ENCODE data around the gene CLIP1.
"Not testable (repeated sequence)": the region's sequence is repeated elsewhere in the genome, so short reads cannot be mapped to it uniquely, and the experiment has no call there.

CLIP1 gene

DNA sequence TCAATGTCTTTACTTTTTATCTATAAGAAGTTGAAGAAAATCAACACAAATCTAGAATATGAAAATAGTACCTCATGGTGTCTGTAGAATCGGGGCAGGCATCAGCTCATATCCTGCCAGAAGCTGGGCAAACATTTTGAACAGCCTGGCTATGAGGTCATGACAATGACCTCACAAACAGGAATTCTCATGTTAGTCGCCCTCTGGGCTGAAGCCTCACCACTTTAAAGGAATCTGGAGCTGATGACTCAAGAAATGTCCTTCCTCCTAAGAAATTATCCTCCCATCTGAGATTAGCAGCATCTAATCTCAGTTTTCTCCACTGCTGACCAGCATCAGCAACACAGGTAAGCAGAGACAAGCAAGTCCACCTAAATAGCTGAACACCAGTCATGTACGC lies 27.1 kb downstream of the CLIP1 start:
- no peak for DNase-seq (ENCODE audit: low spot score)

DNA sequence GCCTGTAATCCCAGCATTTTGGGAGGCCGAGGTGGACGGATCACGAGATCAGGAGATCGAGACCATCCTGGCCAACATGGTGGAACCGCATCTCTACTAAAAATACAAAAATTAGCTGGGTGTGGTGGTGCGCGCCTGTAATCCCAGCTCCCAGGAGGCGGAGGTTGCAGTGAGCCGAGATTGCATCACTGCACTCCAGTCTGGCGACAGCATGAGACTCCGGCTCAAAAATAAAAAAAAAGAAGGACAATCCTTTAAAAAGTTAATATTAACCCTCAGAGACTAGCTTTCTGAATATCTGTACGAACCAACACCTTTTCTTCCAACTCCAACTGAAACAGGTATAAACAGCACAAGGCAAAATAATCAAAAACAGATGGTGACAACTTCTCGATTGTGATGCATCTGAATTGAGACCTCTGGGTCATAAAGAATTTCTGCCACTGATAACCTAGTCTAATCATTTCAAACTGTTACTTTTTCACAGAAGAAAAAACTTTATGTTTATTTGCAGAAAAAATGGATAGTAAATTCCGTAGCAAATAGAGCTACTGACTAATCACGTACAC lies 27.8 kb downstream of the CLIP1 start:
- DNase-seq (ENCODE audit: low spot score), result no peak

DNA sequence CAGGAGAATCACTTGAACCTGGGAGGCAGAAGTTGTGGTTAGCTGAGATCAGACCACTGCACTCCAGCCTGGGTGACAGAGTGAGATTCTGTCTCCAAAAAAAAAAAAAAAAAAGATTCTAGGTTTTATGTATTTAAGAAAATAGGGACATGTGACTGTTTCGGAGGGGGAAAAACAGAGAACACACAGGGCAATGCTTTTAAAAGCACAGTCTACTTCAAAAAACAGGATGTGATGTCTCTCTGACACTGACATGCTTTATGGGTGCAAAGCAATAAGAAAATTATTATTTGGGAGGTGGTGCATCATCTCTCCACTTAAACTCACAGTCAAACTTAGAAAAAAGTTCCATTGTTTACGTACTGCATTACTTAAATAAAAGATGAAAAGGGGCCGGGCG lies 28.7 kb downstream of the CLIP1 start:
- no peak for DNase-seq (ENCODE audit: low spot score)

DNA sequence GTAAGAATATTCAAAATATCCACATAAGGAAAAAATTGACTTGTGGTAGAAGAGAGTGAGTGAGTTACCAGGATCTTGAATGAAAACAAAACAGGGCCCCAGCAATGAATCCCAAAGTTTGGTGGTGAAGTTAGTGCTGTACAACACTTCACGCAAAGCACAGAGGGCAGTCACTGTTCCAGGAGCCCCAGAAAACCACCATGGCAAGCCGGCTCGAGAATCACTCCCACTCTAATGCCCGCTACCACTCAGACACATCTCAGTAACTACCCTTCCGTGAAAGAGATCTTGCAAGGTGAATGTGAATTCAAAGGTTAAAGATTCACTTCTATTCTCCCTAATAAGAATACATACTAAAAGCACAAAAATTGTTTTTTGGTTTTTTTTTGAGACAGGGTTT lies 30.1 kb downstream of the CLIP1 start:
- no peak for DNase-seq (ENCODE audit: low spot score)

DNA sequence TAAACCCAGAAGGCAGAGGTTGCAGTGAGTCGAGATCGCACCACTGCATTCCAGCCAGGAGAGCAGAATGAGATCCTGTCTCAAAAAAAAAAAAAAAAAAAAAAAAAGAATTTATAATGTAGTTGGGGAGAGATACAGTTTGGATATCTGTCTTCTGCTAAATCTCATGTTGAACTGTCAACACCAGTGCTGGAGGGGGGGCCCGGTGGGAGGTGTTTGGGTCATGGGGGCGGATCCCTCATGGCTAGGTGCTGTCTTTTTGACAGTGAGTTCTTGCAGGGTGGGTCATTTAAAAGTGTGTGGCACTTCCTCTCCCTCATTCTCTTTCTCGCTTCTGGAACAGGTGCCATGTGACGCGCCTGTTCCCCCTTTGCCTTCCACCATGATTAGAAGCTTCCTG lies 32.8 kb downstream of the CLIP1 start:
- DNase-seq (ENCODE audit: low spot score), result no peak

DNA sequence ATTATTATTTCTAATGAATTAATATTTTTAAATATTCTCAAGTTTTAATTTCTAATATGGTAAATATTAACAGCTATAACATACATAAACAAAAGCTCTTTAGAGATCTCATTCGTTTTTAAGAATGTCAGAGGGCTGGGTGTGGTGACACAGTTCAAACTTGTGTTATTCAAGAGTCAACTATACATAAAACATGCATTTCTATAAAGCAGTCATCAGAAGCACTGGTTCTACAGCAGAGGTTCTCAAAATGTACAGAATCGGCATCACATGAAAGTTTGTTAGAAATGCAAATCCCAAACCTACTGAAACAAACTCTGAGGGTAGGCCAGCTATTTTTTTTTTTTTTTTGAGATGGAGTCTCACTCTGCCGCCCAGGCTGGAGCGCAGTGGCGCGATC lies 34.6 kb downstream of the CLIP1 start:
- no peak for DNase-seq (ENCODE audit: low spot score)

DNA sequence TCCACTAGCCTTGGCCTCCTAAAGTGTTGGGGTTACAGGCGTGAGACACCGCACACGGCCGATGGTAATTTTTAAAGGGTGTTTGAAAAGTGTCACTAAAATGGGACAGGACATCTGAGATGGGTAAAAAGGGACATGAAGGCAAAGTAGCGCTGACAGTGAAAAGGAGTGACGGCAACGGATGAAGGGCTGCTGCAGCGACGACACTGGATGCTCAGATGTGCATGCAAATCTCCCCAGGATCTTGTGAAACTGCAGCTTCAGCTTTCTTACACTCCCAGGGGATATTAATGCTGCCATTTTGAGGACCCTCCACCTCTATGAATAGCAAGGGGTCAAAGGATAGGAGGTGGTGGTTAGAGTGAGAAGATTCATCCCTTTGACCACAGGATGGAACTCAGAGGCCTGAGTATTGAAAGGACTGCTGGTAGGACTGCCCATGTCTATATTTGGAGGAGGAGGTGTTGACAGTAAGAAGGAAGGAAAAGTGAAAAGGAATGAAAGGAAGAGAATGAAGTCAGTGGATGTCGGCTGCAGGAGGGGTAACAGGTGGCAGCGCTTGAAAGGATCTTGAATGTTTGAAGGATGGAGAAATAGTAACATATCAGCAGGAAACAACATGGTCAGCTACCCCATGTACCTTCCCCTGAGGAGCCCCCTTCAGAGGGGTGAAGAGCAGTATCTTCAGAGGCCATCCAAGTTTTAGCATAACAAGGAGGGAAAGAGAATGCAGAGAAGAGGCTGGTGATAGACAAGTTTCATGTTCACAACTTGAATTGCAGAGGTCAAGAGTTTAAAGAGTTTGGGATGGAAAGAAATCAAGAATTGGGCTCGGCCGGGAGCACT lies 37.1 kb downstream of the CLIP1 start:
- DNase-seq (ENCODE audit: low spot score), result no peak

DNA sequence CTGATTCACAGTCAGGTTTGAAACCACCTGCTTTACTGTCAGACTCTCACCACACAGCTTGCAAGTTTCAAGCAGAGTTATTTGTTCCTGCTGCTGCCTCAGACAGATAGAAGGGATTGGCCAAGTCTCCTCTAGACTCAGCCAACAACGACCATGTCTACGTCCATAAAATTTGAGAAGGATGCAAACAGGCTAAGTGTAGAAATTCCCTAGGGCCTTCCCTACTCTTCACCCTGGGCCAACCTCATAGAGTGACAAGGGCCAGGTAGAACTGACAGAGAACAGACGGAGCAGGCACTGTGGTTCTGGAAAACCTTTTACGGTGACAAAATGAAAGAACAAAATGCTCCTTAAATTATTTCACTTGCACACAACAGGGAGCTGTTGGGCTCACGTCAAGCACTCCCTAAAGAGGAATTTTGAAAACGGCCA lies 39.5 kb downstream of the CLIP1 start:
- no peak for DNase-seq (ENCODE audit: low spot score)

DNA sequence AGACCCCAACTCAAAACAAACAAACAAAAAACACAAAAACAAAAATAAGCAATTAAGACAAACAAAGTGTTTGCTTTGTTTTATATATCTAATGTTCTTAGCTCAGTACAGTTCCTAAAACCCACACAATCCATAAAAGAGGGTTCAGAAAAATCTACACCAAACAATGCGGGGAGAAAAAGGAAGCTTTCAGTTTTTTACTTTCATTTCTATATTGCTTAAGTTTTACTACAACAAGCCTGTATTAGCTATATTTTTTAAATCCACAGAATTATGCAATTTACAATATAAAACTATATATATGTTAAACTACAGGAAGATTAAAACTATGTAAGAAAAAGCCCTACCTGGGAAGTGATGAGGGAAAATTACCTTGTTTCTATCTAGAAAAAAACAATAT lies 41.4 kb downstream of the CLIP1 start:
- no peak for DNase-seq (ENCODE audit: low spot score)

DNA sequence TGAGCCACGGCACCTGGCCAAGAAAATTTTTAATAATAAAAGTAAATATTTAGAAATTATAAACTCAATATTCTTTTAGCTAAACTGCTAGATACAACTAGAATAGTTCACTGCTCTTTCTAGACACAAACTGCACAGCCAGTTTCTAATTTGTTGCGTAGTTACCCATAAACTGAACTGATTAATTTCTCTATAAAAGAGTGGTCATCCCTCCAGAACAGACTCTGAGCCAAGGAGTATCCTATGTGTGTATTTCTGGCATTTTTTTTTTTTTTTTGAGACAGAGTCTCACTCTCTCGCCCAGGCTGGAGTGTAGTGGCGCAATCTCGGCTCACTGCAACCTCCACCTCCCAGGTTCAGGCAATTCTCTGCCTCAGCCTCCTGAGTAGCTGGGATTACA lies 45.7 kb downstream of the CLIP1 start:
- DNase-seq (ENCODE audit: low spot score), result not testable (repeated sequence)

DNA sequence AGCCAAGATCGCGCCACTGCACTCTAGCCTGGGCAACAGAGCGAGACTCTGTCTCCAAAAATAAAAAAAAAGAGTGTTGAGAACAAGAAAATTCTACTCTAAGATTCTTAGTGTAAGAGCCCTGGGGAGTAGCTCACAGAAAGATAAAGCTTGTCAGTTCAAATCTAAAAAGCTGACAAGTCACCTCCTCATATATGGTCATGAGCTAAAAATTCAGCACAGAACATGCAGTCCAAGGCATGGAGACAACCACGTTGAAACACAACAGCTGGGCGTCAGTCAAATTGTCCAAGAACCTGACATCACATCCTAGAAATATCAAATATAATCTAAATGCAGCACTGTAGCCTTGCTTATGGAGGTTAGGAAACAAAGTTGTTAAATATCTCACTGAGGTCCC lies 47.8 kb downstream of the CLIP1 start:
- DNase-seq (ENCODE audit: low spot score), result no peak

DNA sequence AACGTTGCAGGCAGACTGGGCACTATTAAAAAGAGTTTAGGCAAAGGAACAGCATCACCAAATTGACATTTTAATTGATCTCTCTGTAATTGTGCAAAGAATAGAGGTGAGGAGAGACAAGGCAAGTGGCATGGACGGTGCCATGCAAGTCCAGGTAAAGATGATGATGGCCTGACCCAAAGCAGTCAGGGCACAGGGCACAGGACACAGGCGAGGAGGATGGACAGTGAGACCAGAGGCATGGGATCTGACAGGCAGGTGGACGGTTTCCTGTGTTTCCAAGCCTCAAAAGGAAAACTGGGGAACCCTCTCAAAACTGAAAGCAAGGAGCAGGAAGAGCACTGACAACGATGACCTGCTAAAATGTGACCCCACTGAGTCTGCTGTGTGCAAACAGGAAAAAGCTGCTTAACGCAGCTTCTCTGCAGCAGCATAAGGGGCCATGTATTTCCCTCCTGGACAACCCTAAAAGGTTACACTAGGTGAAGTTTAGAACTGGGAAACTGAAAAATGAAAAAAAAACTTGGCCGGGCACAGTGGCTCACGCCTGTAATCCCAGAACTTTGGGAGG lies 50.9 kb downstream of the CLIP1 start:
- DNase-seq (ENCODE audit: low spot score), result no peak

DNA sequence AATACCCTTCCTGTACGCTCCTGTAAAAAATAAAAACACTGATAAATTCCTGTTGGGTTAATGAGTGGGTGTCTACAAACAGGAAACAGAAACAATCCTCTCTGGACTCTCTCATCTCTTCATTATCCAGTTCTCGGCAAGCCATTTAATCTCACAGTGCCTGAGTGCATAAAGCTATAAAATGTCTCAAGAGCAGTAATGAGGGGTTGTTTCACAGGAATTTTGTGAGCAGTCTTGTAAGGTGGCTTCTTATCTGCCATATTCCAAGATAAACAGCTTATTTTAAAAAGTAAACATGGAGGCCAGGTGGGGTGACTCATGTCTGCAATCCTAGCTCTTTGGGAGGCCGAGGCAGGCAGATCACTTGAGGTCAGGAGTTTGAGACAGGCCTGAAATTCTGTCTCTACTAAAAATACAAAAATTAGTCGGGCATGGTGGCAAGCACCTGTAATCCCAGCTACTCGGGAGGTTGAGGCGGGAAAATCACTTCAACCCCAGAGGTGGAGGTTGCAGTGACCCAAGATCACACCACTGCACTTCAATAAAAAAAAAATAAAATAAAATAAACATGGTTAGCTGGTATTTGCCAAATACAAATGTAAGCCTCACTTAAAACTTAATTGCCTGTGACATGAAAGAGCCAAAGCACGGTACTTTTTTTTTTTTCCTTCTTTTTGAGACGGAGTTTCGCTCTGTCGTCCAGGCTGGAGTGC lies 54.0 kb downstream of the CLIP1 start:
- no peak for DNase-seq (ENCODE audit: low spot score)

DNA sequence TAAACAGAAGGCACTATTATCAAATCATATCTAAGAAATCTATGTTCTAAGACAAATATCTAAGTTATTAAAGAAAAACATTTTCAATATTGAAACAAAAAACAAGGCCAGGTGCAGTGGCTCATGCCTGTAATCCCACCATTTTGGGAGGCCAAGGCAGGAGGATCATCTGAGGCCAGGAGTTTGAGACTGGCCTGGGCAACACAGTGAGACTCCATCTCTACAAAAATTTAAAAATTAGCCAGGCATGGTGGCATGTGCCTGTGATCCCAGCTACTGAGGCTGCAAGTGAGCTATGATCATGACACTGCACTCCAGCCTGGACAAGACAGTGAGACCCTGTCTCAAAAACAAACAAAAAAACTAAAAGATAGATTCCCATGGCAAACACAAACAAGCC lies 54.8 kb downstream of the CLIP1 start:
- DNase-seq (ENCODE audit: low spot score), result not testable (repeated sequence)

DNA sequence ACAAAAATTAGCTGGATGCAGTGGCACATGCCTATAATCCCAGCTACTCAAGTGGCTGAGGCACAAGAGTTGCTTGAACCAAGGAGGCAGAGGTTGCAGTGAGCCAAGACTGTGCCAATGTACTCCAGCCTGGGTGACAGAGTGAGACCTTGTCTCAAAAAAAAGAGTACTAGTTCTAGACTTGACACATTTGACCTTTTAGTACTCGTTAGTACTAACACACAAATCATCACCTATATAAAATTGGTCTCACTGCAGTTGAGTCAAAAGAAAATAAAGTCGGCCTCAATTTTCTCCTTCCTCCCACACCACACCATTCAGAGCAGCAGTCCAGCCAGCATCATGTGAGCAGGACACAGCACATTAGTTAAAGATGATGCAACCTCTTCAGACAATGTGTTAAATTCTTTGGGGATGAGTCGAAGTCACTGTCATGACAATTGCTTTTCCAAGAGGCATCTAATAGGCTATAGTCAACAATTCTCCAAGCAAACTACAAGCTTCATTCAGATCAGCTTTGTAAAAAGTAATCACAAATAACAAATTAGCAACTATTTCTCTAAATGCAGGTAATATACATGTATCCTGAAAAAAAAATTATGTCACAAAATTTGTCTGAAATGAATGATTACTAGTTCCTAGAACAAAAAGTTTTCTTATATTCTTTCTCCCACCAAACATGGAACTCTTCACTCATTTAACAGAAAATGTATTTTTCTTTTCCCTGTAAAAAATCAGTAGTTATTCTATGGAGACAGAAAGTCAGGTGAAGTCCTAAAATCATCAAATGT lies 55.6 kb downstream of the CLIP1 start:
- no peak for DNase-seq (ENCODE audit: low spot score)

DNA sequence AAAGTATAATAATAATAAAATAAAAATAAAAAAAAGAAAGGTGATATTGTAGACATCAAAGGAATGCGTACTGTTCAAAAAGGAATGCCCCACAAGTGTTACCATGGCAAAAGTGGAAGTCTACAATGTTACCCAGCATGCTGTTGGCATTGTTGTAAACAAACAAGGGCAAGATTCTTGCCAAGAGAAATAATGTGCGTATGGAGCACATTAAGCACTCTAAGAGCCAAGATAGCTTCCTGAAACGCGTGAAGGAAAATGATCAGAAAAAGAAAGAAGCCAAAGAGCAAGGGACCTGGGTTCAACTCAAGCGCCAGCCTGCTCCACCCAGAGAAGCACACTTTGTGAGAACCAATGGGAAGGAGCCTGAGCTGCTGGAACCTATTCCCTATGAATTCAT lies 57.2 kb downstream of the CLIP1 start:
- not testable (repeated sequence) for DNase-seq (ENCODE audit: low spot score)

DNA sequence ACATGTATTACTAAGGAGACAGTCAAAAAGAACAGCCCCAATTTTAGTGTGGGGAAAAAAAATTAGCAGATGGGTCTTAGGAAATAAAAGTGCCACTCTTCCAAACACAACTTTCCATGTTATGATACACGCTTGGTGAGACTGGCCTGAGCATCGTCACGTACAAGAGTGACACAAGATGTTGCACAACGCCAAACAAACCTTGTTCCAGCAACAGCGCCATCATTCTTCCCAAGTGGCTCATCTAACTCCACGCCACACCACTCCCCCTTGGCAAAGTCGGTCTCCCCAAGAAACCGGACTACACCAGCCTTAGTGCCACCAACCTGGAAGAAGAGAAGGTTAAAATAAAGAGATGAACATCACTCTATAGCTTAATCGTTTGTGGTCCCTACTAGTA lies 58.7 kb downstream of the CLIP1 start:
- DNase-seq (ENCODE audit: low spot score), result no peak

DNA sequence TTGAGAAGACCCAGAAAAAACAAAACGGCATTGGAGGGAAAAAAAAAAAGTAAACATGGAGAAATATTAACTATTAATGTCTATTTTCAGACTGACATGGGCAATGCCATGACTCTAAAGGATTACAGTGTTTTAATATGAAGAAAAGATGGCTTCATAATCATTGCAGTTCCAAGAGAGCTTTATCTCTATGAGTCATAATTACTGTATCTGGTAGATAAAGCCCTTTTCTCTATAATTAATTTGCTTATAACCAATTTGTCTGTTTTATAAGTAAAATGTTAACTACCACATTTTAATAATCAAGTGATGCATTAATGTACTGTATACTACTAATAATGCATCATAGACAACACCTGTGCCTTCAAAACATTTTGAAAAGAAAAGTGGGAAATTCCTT lies 59.7 kb downstream of the CLIP1 start:
- peak; percentile 15 for DNase-seq (ENCODE audit: low spot score)

DNA sequence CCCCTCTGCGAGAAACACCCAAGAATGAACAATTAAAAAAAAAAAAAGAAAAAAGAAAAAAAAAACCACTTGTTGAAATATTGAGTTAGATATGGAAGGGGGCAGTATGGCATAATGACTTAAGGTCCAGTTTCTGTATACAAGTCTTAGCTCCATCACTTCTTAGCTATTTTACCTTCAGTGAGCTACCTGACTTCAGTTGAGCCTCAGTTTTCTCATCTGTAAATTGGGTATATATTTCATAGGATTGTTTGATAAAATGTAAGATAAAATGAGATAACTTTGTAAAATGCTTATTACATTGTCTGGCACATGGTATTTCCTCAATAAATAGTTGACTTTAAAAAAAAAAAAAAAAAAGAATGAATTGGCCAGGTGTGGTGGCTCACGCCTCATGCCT lies 64.1 kb downstream of the CLIP1 start:
- DNase-seq (ENCODE audit: low spot score), result not testable (repeated sequence)

DNA sequence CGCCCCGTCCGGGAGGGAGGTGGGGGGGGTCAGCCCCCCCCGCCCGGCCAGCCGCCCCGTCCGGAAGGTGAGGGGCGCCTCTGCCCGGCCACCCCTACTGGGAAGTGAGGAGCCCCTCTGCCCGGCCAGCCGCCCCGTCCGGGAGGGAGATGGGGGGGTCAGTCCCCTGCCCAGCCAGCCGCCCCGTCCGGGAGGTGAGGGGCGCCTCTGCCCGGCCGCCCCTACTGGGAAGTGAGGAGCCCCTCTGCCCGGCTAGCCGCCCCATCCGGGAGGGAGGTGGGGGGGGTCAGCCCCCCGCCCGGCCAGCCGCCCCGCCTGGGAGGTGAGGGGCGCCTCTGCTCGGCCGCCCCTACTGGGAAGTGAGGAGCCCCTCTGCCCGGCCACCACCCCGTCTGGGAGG lies 64.9 kb downstream of the CLIP1 start:
- DNase-seq (ENCODE audit: low spot score), result not testable (repeated sequence)

DNA sequence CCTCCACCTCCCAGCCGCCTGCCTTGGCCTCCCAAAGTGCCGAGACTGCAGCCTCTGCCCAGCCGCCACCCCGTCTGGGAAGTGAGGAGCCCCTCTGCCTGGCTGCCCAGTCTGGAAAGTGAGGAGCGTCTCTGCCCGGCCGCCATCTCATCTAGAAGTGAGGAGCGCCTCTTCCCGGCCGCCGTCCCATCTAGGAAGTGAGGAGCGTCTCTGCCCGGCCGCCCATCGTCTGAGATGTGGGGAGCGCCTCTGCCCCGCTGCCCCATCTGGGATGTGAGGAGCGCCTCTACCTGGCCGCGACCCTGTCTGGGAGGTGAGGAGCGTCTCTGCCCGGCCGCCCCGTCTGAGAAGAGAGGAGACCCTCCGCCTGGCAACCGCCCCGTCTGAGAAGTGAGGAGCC lies 65.5 kb downstream of the CLIP1 start:
- DNase-seq (ENCODE audit: low spot score), result not testable (repeated sequence)

DNA sequence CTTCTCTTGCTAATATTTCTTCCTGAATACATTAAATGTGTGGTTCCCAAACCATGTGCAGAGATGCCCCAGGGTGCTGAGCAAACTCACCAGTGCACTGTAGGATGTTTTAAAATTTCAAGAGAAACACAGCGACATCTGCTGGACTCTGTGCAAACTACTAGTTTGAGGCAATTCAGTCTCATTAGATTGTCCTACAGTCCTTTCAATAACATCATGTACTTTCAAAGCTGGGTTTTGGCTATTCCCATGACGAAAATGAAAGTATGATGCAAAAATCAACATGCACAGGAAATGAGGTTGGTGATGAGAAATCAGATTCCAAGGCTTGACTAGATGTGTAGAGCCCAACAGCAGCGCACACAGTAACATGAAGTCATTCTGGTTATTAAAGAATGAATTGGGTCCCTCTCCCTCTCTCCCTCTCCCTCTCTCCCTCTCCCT lies 66.3 kb downstream of the CLIP1 start:
- DNase-seq (ENCODE audit: low spot score), result peak; percentile 73

Data from hematopoietic multipotent progenitor cell treated with erythropoietin and hydrocortisone succinate and interleukin-3 and kit ligand, for 15 days (in vitro differentiated cells).